ENCODE data around the gene FBXL7.

The FBXL7 gene

GRCh38 chr5:15740383-15740782 is 240.4 kb downstream of the FBXL7 start:
- no peak for ATAC-seq
- no peak for TF ChIP-seq ARNTL (CRISPR knock-in tag; IDR thresholded peaks at IDR 0.05; ENCODE audit: borderline replicate concordance, low read depth)
- TF ChIP-seq ZFP30 (CRISPR knock-in tag; IDR thresholded peaks at IDR 0.05), result no peak
- TF ChIP-seq GLIS3 (CRISPR knock-in tag; IDR thresholded peaks at IDR 0.05), result no peak
- no peak for TF ChIP-seq TCF4 (CRISPR knock-in tag; IDR thresholded peaks at IDR 0.05; ENCODE audit: borderline replicate concordance)
- no peak for TF ChIP-seq ESRRG (CRISPR knock-in tag; IDR thresholded peaks at IDR 0.05)
- TF ChIP-seq RARB (CRISPR knock-in tag; IDR thresholded peaks at IDR 0.05), result no peak
- no peak for TF ChIP-seq PPARA (CRISPR knock-in tag; IDR thresholded peaks at IDR 0.05; ENCODE audit: borderline replicate concordance)
- no peak for TF ChIP-seq ZNF8 (CRISPR knock-in tag; IDR thresholded peaks at IDR 0.05)
- no peak for TF ChIP-seq SNAI2 (CRISPR knock-in tag; IDR thresholded peaks at IDR 0.05)
- no peak for TF ChIP-seq OSR1 (CRISPR knock-in tag; IDR thresholded peaks at IDR 0.05)
- no peak for TF ChIP-seq TOX (CRISPR knock-in tag; IDR thresholded peaks at IDR 0.05; ENCODE audit: borderline replicate concordance)
- TF ChIP-seq, protein P1, sequence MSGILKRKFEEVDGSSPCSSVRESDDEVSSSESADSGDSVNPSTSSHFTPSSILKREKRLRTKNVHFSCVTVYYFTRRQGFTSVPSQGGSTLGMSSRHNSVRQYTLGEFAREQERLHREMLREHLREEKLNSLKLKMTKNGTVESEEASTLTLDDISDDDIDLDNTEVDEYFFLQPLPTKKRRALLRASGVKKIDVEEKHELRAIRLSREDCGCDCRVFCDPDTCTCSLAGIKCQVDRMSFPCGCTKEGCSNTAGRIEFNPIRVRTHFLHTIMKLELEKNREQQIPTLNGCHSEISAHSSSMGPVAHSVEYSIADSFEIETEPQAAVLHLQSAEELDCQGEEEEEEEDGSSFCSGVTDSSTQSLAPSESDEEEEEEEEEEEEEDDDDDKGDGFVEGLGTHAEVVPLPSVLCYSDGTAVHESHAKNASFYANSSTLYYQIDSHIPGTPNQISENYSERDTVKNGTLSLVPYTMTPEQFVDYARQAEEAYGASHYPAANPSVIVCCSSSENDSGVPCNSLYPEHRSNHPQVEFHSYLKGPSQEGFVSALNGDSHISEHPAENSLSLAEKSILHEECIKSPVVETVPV (CRISPR knock-in tag; IDR thresholded peaks at IDR 0.05), result no peak
- no peak for TF ChIP-seq ZFP3 (CRISPR knock-in tag; IDR thresholded peaks at IDR 0.05)

DNA sequence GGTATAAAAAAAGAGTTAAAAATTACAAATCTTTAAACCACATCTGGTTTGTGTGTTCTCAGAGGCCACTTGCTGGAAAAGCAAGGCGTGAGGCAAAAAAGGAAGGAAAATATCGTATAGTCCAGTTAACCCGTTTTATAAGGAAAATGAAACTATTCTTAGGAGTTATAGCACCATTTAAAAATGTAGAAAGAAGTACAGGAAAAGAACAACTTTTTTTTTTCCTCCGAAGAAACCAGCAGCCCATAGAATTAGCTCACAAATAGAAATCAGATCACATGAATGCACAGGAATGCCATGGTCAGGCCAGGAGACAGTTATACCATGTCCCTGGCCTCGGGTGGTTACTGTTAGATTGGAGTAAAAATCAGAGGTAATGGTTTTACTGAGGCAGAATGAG is 241.6 kb downstream of the FBXL7 start:
- no peak for ATAC-seq
- TF ChIP-seq ISL1 (CRISPR knock-in tag; IDR thresholded peaks at IDR 0.05) (no peak), ZFP3 (CRISPR knock-in tag; IDR thresholded peaks at IDR 0.05) (no peak), TCF4 (CRISPR knock-in tag; IDR thresholded peaks at IDR 0.05; ENCODE audit: borderline replicate concordance) (no peak)
- TF ChIP-seq, protein P2, sequence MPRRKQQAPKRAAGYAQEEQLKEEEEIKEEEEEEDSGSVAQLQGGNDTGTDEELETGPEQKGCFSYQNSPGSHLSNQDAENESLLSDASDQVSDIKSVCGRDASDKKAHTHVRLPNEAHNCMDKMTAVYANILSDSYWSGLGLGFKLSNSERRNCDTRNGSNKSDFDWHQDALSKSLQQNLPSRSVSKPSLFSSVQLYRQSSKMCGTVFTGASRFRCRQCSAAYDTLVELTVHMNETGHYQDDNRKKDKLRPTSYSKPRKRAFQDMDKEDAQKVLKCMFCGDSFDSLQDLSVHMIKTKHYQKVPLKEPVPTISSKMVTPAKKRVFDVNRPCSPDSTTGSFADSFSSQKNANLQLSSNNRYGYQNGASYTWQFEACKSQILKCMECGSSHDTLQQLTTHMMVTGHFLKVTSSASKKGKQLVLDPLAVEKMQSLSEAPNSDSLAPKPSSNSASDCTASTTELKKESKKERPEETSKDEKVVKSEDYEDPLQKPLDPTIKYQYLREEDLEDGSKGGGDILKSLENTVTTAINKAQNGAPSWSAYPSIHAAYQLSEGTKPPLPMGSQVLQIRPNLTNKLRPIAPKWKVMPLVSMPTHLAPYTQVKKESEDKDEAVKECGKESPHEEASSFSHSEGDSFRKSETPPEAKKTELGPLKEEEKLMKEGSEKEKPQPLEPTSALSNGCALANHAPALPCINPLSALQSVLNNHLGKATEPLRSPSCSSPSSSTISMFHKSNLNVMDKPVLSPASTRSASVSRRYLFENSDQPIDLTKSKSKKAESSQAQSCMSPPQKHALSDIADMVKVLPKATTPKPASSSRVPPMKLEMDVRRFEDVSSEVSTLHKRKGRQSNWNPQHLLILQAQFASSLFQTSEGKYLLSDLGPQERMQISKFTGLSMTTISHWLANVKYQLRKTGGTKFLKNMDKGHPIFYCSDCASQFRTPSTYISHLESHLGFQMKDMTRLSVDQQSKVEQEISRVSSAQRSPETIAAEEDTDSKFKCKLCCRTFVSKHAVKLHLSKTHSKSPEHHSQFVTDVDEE (CRISPR knock-in tag; IDR thresholded peaks at IDR 0.05), result no peak

DNA sequence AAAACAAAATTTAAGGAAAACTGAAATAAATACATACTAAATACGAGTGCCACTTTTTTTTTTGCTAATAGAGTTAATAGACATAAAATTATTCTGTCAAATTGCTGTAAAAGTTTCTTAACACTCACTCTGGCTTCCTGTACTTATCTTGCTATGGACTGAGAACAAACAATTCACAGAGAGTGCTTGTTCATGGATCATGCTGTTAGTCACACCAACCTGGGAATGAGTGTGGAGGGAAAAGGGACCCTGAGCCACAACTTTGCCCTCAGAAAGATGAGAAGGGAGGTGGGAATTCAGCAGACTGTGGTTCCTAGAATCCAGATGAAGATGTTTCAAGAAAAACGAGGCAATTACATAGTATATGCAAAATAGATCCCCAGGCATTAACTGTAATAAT is 246.9 kb downstream of the FBXL7 start:
- no peak for ATAC-seq

DNA sequence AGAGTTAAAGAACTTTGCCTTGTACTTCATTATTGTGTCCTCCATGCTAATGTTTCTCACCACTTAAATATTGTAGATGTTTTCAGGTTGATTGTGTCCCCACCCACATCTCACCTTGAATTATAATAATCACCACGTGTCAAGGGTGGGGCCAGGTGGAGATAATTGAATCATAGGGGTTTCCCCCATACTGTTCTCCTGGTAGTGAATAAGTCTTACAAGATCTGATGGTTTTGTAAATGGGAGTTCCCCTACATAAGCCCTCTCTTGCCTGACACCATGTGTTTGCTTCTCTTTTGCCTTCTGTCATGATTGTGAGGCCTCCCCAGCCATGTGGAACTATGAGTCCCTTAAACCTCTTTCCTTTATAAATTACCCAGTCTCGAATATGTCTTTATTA is 248.3 kb downstream of the FBXL7 start:
- ATAC-seq, result no peak
- no peak for TF ChIP-seq OSR1 (CRISPR knock-in tag; IDR thresholded peaks at IDR 0.05)
- TF ChIP-seq ZNF565 (CRISPR knock-in tag; conservative IDR thresholded peaks at IDR 0.05; ENCODE audit: low read depth), result no peak

More for the DNA sequence above, 246.9 kb downstream of the FBXL7 start:
- TF ChIP-seq ISL1 (CRISPR knock-in tag; IDR thresholded peaks at IDR 0.05) (no peak), PPARA (CRISPR knock-in tag; IDR thresholded peaks at IDR 0.05; ENCODE audit: borderline replicate concordance) (no peak), ESRRG (CRISPR knock-in tag; IDR thresholded peaks at IDR 0.05) (no peak), RARB (CRISPR knock-in tag; IDR thresholded peaks at IDR 0.05) (no peak), ARNTL (CRISPR knock-in tag; IDR thresholded peaks at IDR 0.05; ENCODE audit: borderline replicate concordance, low read depth) (no peak), ZNF565 (CRISPR knock-in tag; conservative IDR thresholded peaks at IDR 0.05; ENCODE audit: low read depth) (no peak), ZFP3 (CRISPR knock-in tag; IDR thresholded peaks at IDR 0.05) (no peak), CREB5 (CRISPR knock-in tag; IDR thresholded peaks at IDR 0.05; ENCODE audit: low read depth) (no peak), OSR1 (CRISPR knock-in tag; IDR thresholded peaks at IDR 0.05) (no peak)
- TF ChIP-seq, protein P3, sequence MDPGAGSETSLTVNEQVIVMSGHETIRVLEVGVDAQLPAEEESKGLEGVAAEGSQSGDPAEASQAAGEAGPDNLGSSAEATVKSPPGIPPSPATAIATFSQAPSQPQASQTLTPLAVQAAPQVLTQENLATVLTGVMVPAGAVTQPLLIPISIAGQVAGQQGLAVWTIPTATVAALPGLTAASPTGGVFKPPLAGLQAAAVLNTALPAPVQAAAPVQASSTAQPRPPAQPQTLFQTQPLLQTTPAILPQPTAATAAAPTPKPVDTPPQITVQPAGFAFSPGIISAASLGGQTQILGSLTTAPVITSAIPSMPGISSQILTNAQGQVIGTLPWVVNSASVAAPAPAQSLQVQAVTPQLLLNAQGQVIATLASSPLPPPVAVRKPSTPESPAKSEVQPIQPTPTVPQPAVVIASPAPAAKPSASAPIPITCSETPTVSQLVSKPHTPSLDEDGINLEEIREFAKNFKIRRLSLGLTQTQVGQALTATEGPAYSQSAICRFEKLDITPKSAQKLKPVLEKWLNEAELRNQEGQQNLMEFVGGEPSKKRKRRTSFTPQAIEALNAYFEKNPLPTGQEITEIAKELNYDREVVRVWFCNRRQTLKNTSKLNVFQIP (CRISPR knock-in tag; IDR thresholded peaks at IDR 0.05; ENCODE audit: borderline replicate concordance, low read depth), result no peak

DNA sequence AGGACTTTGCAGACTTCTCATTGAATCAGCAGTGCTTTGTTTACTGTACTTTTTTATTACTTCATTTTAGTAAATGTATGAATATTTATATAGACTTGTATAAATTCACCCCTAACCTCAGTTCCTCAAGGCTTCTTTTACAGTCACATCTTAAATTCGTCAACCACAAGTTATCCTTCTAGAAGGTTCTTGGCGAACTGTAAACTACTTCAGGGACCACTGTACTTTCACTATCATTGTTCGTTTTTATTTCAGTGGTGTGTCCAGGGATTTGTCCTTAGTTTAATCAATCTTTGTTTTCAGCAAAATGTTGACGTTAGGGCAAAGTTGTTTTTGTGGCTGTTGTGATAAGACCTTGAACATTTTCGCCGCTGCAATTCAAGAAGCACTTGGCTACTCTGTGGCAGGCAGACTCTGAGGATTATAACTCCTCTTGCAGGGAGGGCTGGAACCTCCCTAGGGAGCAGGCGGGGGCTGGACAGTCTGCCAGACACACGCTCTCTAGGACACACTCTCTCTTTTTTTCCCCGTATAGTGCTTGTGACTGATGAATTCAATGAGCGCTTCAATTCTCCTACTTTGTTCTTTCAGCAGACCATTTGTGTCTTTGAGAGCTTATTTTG is 252.8 kb downstream of the FBXL7 start:
- TF ChIP-seq ZNF70 (CRISPR knock-in tag; IDR thresholded peaks at IDR 0.05) (no peak), ESRRG (CRISPR knock-in tag; IDR thresholded peaks at IDR 0.05) (no peak), ZNF565 (CRISPR knock-in tag; conservative IDR thresholded peaks at IDR 0.05; ENCODE audit: low read depth) (no peak), GLIS3 (CRISPR knock-in tag; IDR thresholded peaks at IDR 0.05) (no peak)
- no peak for ATAC-seq
